GM19043 (cell line): ENCODE results near the gene SCAF1.

ENCODE experiments used
- ATAC-seq: cut with Tn5 transposase; IDR thresholded peaks from one replicate; pipeline ENCODE4 v1.9.1; 2021; ENCODE audit warnings: low read depth; ENCODE audit not compliant: unreplicated experiment

SCAF1 gene

DNA sequence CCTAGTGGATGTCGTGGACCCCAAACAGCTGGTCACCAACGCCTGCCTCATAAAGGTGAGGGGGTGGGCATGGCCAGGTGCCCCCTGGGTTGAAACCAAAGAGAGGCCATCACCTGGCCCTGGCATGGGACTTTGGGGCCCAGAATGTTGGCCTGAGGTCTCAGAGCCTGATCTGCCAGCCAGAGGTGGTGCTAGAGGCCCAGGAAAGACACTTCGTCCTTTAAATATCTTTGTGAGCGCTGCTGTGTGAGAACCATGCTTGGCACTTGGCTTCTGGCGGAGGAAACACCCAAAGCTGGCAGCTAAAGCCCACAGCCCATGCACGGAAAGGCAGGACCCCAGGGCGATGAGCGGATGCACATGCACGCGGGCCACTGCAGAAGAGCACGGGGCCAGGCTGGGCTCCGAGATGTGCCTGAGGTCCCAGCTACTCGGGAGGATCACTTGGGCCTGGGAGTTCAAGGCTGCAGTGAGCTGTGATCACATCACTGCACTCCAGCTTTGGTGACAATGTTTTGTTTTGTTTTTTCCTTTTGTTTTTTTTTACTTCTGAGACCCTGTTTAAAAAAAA, 43.1 kb downstream of the SCAF1 start:
- no peak for ATAC-seq

DNA sequence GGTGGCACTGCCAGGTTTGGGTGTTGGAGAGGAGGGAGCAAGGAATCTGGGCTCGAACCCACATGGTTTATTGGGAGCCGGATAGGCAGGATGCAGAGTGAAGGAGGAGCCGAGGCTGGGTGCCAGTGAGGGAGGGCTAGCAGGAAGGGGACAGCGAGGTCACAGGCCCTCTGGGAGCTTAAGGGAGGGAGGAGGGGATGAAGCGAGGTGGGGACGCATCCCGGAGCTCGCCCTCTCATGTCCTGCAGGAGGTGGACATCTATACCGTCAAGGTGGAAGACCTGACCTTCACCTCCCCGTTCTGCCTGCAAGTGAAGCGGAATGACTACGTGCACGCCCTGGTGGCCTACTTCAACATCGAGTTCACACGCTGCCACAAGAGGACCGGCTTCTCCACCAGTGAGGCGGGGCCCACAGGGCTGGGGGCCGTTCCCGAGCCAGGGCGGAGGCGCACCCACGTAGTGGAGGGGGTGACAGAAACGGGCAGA, 43.9 kb downstream of the SCAF1 start:
- ATAC-seq, result no peak

DNA sequence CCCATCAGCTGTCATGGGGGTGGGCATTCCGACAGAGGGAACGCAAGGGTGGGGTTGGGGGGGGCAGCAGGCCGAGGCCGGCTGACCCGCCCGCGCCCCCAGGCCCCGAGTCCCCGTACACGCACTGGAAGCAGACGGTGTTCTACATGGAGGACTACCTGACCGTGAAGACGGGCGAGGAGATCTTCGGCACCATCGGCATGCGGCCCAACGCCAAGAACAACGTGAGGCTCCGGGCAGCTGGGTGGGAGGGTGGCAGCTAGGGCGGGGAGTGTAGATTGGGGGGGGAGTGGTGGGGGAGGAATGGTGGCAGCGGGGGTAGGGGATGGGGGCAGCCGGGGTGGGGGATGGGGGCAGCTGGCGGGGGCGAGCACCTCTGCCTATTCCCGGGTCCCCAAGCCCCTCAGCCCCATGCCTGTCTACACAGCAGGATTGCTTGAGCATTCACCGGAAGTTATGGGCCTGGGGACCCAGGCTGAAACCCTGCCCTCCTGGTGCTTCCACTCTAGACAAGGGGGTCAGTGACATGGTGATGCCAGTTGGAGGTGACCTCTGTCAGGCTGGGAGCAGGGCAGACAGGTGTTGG, 44.6 kb downstream of the SCAF1 start:
- ATAC-seq, result no peak

DNA sequence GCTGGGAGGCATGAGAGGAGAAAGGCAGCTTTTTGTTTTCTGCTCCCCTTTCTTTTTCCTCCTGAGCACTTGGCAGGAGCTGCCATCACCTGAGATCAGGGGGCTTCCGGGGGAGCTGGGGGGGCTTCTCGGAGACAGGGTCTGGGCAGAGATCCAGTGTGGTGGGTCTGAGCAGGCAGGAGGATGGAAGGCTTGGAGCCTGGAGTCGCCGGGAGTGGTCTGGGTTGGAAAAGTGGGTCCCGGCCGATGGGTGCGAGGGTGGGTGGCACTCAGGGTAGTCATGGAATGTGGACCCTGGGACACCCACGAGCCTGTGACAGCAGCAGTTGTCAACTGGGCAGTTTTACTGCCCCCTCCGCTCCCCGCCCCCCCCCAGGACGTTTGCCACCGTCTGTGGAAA, 45.1 kb downstream of the SCAF1 start:
- ATAC-seq, result no peak

DNA sequence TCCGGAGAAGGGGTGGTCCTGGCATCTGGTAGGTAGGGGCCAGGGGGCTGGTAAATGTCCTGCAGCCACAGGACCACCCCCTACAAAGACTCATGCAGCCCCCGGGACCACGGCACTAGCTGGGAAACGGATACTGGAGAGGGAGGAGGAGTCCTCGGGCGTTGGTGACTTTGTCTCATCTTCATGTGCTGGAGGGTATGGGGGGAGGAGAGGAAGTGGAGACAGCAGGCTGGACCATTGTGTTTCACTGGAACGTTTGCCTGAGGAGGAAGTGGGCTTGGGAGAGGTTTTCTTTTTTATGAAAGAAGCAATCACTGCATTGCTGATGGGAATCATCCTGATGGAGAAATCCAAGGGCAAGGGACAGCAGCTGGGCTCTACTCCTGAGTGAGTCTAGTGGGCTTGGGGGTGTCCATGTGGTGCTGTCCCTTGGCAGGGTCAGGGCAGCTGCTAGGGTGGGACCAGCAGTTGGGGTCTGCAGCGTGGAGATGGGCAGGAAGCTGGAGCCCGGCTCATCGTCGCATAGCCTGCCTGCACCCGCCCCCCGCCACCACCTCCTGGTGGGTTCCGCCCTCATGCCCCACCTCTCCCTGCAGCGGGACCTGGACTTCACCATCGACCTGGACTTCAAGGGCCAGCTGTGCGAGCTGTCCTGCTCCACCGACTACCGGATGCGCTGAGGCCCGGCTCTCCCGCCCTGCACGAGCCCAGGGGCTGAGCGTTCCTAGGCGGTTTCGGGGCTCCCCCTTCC, 45.7 kb downstream of the SCAF1 start:
- no peak for ATAC-seq

DNA sequence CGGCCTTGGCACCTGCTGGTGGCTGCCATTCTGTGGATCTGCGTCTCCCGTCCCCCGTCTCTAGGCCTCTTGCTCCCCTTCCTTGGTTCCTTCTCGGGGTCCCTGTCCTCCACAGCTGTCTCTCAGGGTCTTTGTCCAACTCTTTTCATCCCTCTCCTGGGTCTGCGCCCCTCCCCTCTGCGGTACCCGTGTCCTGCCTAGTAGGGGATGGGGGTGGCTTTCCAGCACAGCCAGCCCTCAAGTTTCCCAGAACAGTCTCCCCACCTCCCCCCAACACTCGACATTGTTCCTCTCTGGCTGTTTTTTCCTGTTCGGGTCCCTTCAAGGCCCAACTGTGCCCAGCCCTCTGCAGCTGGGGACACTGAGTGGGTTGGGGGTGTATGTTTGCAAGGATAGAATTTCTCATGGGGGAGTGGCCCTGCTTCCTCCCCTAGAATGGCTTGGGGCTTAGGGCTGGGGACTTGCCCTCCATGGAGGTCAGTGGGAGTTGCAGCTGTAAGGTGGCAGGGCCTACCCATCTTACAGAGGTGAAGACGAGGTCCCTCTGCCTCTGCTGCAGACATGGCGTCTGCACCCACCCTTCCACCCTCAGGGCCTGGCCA, 46.6 kb downstream of the SCAF1 start:
- no peak for ATAC-seq

DNA sequence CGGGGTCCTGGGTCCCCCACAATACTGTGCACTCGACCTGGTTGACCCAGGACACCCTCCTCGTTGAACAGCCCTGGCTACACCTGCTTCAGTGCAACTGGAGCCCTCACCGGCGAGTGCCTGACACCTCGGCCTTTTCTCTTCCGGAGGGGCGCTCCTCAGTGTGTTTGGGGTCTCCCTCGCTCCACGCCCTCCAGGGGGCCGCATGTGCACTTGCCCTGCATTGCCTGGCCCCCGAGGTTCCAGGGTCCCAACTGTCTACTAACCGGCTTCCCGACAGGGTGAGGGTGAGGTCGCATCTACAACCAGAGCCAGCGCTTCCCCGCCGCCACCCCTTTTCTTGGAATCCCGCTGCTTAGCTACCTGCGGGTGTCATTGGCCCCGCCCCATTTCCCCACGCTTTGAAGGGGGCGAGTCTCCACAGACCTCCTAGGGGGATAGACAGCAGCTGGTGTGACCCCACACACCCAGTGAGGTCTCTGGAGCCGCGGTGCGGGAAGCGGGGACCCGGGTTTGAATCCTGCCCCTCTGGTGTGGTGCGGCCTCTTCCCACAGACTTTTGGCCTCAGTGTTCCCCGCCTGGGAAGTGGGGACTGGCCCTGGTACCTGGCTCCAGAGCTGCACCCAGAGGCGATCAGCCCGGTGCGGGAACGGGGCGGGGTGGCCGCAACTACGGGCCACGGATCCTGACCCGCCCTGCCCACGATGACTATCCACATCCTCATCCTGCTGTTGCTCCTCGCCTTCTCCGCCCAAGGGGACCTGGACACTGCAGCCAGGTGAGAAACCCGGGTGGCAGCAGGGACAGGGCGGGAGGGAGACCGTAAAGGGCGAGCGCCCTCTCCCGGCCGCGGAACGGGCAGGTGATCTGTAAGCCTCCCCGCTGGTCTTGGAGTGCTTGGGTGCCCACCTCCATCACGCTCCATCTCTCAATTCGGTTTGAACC, 47.4 kb downstream of the SCAF1 start, which contains the start of gene ADM5:
Gene ADM5, plus strand, starts transcription at position 462 of the 946 bp plus-strand sequence. Its CDS starts 244 bp downstream, at position 706.
- ATAC-seq, result no peak

DNA sequence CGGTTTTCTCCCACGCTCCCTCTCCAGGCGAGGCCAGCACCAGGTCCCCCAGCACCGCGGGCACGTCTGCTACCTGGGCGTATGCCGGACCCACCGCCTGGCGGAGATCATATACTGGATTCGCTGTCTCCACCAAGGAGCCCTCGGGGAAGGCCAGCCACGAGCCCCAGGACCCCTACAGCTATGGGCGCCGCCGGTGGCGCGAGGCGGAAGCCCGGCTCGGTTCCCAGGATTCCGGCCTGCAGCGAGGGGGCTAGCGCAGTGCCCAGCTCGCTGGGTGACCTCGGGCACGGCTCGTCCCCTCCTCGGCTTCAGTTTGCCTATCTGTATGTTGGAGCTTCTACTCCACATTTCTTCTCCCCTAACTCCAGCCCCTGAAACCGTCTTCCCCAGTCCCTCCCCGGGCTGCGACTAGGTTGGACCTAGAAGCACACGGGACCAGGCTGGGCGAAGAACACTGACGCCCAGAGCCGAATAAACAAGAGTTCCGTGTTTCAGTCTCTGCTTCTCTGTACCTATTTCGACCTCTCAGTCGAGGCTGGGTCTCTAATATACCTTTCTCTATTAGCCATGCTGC, 48.2 kb downstream of the SCAF1 start:
- no peak for ATAC-seq

DNA sequence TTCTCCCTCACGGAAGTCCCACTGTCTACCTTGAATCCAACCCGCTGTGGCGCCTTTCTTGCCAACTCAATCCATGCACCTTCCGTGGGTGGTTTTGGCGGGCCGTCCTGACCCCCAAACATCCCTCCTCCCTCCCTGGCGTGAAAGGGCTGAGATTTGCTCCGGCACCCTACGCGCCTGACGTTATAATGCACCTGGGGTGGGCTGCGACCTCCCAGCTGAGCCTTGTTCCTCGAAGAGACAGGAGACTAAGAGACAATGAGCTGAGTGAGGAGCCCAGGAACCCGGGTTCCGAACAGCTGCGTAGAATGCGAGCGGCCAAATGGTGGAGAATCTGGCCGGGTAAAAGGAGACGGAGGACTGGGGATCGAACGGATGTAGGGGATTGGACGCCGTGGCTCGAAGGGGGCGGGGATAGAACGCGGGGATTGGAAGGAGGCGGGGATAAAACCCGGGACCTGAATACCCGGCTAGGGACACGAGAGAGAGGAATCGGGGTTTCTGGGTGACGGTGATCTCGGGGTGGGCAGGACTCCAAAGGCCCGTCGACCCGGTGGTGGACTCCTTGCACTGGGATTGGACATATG, 48.7 kb downstream of the SCAF1 start, which contains the start of gene CPT1C:
Gene CPT1C, plus strand, starts transcription at position 461 of the 587 bp plus-strand sequence. CDS start 1,137 bp downstream, outside the sequence.
- ATAC-seq, result no peak

DNA sequence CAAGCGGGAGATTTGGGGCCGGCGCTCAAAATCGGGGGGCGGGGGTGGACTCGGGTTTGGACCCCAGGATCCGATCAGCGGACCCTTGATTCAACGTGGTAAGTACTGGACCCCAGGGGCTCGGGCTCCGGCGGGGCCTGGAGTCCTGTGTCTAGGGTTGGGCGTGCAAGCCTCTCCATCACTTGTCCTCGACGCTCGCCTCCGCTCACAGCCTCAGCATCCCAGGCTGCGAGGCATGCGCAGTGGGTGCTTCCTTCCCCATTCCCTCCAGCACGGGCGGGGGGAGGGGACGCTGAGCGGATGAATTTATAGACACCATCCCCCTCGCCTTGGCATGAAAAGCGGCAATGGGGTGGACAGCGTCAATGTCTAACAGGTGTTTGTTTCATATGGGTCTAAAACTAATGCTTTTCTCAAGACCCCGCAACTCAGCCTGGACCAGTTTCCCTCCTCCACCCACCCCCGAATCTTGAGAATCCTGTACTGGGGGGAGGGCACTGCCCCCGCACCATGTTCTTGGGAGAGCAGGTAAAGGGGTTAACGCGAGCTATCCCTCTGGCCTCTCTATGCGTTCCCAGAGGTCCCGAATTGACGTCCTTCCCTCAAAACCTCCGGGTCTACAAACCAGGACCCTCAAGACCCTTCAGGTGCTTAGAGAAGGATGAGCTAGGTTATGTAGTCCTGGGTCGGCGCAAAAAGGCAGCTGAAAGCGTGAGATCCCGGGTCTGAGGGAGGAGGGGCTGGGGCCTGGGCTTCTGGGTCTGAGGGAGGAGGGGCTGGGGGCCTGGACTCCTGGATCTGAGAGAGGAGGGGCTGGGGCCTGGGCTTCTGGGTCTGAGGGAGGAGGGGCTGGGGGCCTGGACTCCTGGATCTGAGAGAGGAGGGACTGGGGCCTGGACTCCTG, 49.5 kb downstream of the SCAF1 start:
- no peak for ATAC-seq

DNA sequence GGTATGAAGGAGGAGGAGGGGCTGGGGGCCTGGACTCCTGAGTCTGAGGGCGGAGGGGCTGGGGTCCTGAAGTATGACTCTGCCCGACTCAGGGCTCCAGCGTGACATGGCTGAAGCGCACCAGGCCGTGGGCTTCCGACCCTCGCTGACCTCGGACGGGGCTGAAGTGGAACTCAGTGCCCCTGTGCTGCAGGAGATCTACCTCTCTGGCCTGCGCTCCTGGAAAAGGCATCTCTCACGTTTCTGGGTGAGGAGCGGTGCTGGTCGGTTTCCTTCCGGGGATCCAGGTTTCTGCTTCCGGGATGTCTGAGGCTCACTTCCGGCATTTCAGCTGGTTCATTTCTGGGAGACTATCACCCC, 50.1 kb downstream of the SCAF1 start:
- no peak for ATAC-seq

DNA sequence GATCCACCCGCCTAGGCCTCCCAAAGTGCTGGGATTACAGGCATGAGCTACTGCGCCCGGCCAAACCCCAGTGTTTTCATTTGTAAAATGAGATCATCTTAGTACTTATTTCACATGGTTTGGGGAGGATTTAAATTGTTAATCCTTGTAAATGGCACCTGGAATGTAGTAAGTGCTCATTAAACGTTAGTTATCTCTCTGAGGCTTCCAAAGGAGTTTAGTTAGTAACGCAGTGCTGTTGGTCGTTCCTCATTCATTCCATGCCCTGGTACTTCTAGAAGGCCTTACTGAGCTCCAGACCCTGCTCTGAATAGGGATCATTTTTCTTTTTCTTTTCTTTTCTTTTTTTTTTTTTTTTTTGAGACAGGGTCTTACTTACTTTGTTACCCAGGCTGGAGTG, 54.1 kb downstream of the SCAF1 start:
- ATAC-seq, result no peak

DNA sequence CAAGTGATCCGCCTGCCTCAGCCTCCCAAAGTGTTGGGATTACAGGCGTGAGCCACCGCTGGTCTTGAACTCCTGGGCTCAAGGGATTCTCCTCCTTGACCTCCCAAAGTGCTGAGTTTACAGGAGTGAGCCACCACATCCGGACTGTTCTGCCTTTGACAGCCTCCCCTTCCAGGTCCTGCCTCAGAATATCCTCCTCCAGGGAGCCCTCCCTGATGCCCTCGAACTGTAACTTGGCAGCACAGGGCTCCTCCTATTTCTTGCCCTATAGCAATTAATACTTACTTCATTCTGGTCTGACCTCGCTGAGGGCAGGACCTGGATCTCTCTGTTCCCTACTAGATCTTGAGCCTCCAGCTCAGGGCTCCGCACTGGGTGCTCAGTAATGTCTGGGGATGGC, 54.9 kb downstream of the SCAF1 start:
- ATAC-seq, result no peak

DNA sequence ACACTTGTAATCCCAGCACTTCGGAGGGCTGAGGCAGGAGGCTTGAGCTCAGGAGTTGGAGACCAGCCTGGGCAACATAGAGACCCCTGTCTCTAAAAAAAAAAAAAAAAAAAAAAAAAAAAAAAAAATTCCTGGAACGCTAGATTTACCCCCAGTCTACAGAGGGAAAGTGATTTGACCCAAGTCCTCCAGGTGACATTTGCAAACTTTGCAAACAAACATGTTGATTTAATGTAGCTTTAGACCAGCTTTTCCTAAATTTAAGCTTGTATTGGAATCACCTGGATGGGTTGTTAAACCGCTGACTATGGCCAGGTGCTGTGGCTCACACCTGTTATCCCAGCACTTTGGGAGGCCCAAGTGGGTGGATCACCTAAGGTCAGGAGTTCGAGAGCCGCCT, 57.4 kb downstream of the SCAF1 start:
- no peak for ATAC-seq

DNA sequence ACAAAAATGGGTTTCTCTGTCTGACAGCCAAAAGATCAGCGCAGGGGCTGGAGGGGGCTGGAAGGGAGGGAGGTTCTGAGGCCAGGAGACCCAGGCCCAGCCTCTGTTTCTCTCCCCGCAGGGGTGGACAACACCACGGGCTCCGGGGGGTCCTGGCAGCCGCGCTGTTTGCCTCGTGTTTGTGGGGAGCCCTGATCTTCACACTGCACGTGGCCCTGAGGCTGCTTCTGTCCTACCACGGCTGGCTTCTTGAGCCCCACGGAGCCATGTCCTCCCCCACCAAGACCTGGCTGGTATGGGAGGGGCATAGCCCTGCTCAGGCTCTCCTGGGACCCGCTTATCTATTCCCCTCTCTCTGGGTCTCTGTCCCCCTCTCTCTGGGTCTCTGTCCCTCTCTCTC, 58.6 kb downstream of the SCAF1 start:
- no peak for ATAC-seq

DNA sequence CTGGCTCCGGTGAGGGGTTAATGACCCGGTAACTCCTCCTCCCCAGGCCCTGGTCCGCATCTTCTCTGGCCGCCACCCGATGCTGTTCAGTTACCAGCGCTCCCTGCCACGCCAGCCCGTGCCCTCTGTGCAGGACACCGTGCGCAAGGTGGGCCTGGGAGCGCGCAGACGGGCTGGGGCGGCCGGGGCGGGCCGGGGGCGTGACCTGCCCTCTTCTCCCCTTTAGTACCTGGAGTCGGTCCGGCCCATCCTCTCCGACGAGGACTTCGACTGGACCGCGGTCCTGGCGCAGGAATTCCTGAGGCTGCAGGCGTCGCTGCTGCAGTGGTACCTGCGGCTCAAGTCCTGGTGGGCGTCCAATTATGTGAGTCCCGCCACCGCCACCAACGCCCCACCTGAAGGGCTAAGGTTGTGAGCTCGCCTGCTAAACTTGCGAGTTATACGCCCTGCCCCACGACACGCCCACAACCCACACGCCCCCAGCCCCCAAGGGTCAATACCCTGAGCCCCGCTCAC, 59.3 kb downstream of the SCAF1 start:
- ATAC-seq, result no peak

DNA sequence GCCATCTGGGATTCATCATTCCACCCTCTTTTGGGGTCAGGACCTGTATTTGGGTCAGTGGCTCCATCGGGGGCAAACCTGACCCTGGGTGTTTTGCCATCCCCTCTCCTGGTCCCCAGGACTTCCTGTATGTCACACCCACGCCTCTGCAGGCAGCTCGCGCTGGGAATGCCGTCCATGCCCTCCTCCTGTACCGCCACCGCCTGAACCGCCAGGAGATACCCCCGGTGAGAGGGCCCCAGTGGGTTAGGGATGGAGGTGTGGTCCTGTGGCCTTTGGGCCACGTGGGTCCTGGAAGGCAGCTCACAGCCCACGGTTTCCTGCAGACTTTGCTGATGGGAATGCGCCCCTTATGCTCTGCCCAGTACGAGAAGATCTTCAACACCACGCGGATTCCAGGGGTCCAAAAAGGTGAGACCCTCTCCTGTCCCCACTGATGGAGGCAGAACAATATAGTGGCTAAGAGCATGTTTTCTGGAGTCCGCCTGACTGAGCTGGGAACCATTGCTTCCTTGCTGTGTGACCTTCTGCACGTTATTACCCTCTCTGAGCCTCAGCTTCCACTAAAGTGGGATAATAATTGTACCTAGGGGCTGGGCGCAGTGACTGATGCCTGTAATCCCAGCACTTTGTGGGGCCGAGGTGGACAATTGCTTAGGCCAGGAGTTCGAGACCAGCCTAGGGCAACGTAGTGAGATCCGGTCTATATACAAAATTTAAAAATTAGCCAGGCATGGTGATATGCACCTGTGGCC, 63.1 kb downstream of the SCAF1 start:
- no peak for ATAC-seq

DNA sequence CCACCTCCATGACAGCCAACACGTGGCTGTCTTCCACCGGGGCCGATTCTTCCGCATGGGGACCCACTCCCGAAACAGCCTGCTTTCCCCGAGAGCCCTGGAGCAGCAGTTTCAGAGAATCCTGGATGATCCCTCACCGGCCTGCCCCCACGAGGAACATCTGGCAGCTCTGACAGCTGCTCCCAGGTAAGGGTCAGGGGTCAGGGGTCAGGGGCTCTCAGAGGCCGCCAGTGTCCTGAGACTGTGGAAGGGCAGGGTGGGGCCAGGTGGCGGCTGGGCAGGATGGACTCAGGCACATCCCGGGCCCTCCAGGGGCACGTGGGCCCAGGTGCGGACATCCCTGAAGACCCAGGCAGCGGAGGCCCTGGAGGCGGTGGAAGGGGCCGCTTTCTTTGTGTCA, 63.9 kb downstream of the SCAF1 start:
- ATAC-seq, result no peak
